Fibroblast of pulmonary artery (primary cell): Measurements from ENCODE around the gene DHRS7C.

ENCODE experiments used
- DNase-seq: peaks from one replicate; pipeline ENCODE4 v3.0.0-alpha.2; 2010; ENCODE audit warnings: low read depth
- H3K4me3 ChIP-seq: replicated peaks from 2 replicates; pipeline ENCODE4 v1.5.1; 2011; ENCODE audit warnings: low read depth, mild to moderate bottlenecking, control low read depth, low read length, moderate library complexity
- CTCF ChIP-seq: IDR thresholded peaks from 2 replicates; pipeline ENCODE4 v1.5.1; 2011; ENCODE audit warnings: mild to moderate bottlenecking, control low read depth, low read length, inconsistent platforms; ENCODE audit errors: missing control alignments

Gene DHRS7C

DNA sequence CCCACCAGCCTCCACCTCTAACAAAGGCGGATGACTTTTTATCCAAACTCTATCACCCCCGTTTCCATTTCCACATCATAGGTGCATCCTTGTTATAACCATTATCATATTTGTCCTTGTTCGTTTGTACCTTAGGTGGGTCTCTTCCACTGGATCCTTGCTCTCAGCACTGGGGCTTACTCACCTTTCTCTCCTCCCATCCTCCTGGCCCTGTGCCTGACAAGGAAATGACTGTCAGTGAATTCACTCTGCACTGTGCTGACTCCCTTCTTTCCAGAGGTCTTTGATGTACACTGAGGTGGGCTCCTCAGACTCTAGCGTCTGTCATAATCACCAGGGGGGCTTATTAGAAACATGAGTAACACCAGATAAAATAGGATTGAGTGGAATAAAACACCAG, 27.4 kb upstream of the DHRS7C start:
- TF ChIP-seq CTCF = no peak
- no peak overlapping the region for H3K4me3 ChIP-seq
- no peak for DNase-seq

- H3K4me3 ChIP-seq = no peak overlapping the region
- peak; percentile 24 for DNase-seq
- TF ChIP-seq CTCF = no peak
Measured at GRCh38 chr17:9817086-9817485, 25.7 kb upstream of the DHRS7C start.

- no peak for DNase-seq
- H3K4me3 ChIP-seq = no peak overlapping the region
- TF ChIP-seq CTCF = no peak
Measured at GRCh38 chr17:9816472-9816871, 25.1 kb upstream of the DHRS7C start.

DNA sequence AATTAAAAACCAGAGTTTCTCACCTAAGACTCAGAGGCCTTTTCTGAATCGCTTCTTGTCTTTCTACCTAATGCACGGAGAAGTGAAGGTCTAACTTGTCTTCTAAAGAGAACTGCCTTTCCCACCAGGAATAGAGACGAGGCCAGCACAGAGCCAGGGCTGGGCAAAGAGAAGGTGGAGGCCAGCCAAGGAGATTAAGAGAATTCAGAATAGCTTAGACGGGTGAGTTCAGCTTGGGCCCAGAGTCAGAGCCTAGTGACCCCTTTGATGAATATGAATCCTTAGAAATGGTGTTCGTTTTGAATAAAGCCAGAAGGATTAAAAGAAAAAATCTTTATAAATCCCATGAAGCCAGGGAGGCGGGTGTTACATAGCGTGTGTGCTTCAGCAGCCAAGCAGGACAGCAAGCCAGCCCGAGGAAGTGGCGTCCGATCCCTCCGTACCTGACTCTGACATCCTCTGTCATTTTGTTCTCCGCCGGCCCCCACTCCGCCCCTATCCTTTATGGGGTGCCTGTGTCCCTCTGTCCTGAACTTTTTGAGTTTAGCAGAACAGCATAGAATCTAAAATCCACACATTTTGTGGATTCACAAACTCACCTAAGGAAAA, 23.0 kb upstream of the DHRS7C start:
- no peak for DNase-seq
- no peak for TF ChIP-seq CTCF
- H3K4me3 ChIP-seq = no peak overlapping the region

- H3K4me3 ChIP-seq = no peak overlapping the region
- no peak for DNase-seq
- TF ChIP-seq CTCF = no peak
Measured at GRCh38 chr17:9813166-9813565, 21.8 kb upstream of the DHRS7C start.

GRCh38 chr17:9811537-9811936, 20.1 kb upstream of the DHRS7C start:
- H3K4me3 ChIP-seq = no peak overlapping the region
- TF ChIP-seq CTCF = no peak
- DNase-seq = no peak

DNA sequence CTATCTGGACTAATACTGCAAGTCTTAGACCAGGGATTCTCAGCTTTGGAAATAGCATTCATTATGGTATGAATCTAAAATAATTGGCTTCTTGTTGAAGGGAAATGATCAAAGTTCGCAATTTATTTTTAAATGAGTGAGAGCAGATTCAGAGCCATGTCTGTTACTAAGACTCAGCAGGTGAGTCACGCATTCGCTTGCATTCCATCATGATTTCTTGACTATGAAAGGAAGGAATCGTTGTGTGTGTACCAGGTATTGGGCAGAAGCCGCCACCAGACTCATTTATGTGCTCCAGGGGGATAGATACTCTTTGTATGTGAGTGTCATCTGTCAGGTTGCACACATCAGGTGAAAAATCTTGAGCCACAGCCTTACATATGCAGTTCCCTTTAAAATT, 19.7 kb upstream of the DHRS7C start:
- DNase-seq = no peak
- TF ChIP-seq CTCF = no peak
- H3K4me3 ChIP-seq = no peak overlapping the region
